SK-N-MC (cell line): ENCODE data around the gene VAV3.

Experiments used
- DNase-seq: peaks from one replicate; pipeline ENCODE4 v3.0.0-alpha.2; 2011; ENCODE audit warnings: low read depth, low spot score
- H3K27ac ChIP-seq: fragments of 200-600 bp; sonication (generic); 2 replicates; pipeline ENCODE4 v1.5.1; 2016; ENCODE audit warnings: mixed run types
- H3K36me3 ChIP-seq: fragments of 200-600 bp; sonication (generic); 2 replicates; pipeline ENCODE4 v1.6.1; 2017; ENCODE audit warnings: antibody characterized with exemption, low read length, mixed read lengths; ENCODE audit not compliant: insufficient read depth
- H3K4me3 ChIP-seq: fragments of 200-600 bp; sonication (generic); 2 replicates; pipeline ENCODE4 v1.5.1; 2016
- H3K9ac ChIP-seq: fragments of 200-600 bp; sonication (generic); 2 replicates; pipeline ENCODE4 v1.8.0; 2017; ENCODE audit warnings: mixed run types, mixed read lengths; ENCODE audit not compliant: insufficient read length
- H3K9me3 ChIP-seq: fragments of 200-600 bp; sonication (generic); 2 replicates; pipeline ENCODE4 v1.6.1; 2017; ENCODE audit warnings: low read depth, mild to moderate bottlenecking, antibody characterized with exemption, low read length, moderate library complexity, mixed read lengths
- EZH2 ChIP-seq: fragments of 200-600 bp; sonication (generic); IDR thresholded peaks from one replicate; pipeline ENCODE4 v1.6.1; 2017; ENCODE audit warnings: antibody characterized with exemption
- FOXP2 ChIP-seq: optimal IDR thresholded peaks from 2 replicates; pipeline ENCODE3; 2011; ENCODE audit warnings: mild to moderate bottlenecking, moderate library complexity; ENCODE audit not compliant: insufficient read depth; ENCODE audit errors: extremely low read length, control extremely low read depth
- POLR2AphosphoS5 ChIP-seq: IDR thresholded peaks from 2 replicates; pipeline ENCODE4 v1.6.1; 2012; ENCODE audit warnings: mild to moderate bottlenecking, low read depth, low read length, borderline replicate concordance

The VAV3 gene

GRCh38 chr1:107534632-107535031 lies 430.3 kb downstream of the VAV3 start:
- no peak overlapping the region for H3K27ac ChIP-seq
- no peaks in the 10 kb centered on the region for H3K9me3 ChIP-seq
- TF ChIP-seq EZH2: no peak
- TF ChIP-seq FOXP2: no peak
- TF ChIP-seq POLR2AphosphoS5: no peak
- no peak for DNase-seq
- H3K36me3 ChIP-seq: no peaks in the 10 kb centered on the region
- H3K9ac ChIP-seq: no peak overlapping the region
- H3K4me3 ChIP-seq: no peak overlapping the region

DNA sequence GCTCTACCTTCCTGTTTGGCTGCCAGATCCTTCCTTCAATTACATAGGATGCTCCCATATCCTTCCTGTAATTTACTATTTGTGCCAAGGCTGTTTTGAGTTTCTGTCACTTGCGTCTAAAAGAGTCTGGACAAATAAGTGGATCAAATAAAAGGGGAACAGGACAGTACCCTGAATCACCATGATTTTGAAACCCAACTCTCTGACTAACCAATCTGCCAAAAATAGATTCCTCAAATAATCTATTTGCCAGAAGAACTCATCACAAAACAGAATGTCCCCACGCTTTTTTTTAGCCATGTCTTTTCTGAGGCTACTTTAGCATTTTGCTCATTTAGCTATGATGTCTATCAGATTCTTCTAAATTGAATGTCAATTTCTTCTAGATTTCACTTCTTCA lies 431.5 kb downstream of the VAV3 start:
- DNase-seq: no peak
- H3K9me3 ChIP-seq: no peaks in the 10 kb centered on the region

GRCh38 chr1:107532318-107532717 lies 432.7 kb downstream of the VAV3 start:
- TF ChIP-seq EZH2 (no peak), FOXP2 (no peak), POLR2AphosphoS5 (no peak)
- no peaks in the 10 kb centered on the region for H3K9me3 ChIP-seq
- no peak for DNase-seq
- no peaks in the 10 kb centered on the region for H3K36me3 ChIP-seq
- no peak overlapping the region for H3K9ac ChIP-seq
- H3K4me3 ChIP-seq: no peak overlapping the region
- H3K27ac ChIP-seq: no peak overlapping the region

More for the DNA sequence above, 431.5 kb downstream of the VAV3 start:
- H3K27ac ChIP-seq: no peak overlapping the region
- no peaks in the 10 kb centered on the region for H3K36me3 ChIP-seq
- TF ChIP-seq POLR2AphosphoS5 (no peak), EZH2 (no peak), FOXP2 (no peak)
- H3K4me3 ChIP-seq: no peak overlapping the region
- no peak overlapping the region for H3K9ac ChIP-seq

GRCh38 chr1:107531065-107531908 lies 433.7 kb downstream of the VAV3 start:
- Histone ChIP-seq H3K27ac (no peak overlapping the region), H3K4me3 (no peak overlapping the region), H3K9ac (no peak overlapping the region), H3K9me3 (no peaks in the 10 kb centered on the region), H3K36me3 (no peaks in the 10 kb centered on the region)
- DNase-seq: no peak
- no peak for TF ChIP-seq POLR2AphosphoS5
- TF ChIP-seq FOXP2: no peak
- TF ChIP-seq EZH2: no peak

- H3K27ac ChIP-seq: no peak overlapping the region
- DNase-seq: no peak
- H3K4me3 ChIP-seq: no peak overlapping the region
- H3K9ac ChIP-seq: no peak overlapping the region
- no peaks in the 10 kb centered on the region for H3K9me3 ChIP-seq
- TF ChIP-seq FOXP2 (no peak), POLR2AphosphoS5 (no peak), EZH2 (no peak)
- H3K36me3 ChIP-seq: no peaks in the 10 kb centered on the region
These were observed 434.4 kb downstream of the VAV3 start for GRCh38 chr1:107530543-107530942.

DNA sequence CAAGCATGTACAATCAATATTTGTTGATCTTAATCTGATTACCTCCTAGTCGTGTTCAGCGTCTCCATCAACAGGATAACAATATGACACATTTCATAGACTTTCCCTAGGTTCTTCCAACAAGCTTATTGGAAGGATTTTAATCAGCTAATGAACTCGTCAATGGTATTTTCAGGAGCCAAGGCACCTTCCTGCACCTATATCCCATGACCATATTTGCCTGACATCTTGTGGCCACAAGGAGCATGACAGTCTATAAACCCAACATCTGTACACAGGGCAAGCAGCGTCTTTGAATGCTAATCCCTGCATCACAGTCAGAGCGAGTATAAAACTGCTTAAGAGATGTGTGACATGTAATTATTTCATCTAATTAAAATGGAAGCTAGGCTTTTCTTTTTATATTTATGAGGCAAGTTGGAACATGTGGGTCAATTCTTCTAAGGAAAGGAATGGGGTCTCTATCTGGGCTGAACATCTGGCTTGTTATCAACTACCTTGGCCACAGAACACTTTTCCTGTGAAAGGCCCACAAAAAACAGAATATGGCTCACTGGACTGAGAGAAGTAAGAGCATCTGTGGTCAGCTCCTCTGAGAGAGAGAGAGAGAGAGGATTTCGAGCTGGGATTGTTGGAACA lies 435.4 kb downstream of the VAV3 start:
- TF ChIP-seq EZH2 (no peak), POLR2AphosphoS5 (no peak), FOXP2 (no peak)
- H3K27ac ChIP-seq: no peak overlapping the region

DNA sequence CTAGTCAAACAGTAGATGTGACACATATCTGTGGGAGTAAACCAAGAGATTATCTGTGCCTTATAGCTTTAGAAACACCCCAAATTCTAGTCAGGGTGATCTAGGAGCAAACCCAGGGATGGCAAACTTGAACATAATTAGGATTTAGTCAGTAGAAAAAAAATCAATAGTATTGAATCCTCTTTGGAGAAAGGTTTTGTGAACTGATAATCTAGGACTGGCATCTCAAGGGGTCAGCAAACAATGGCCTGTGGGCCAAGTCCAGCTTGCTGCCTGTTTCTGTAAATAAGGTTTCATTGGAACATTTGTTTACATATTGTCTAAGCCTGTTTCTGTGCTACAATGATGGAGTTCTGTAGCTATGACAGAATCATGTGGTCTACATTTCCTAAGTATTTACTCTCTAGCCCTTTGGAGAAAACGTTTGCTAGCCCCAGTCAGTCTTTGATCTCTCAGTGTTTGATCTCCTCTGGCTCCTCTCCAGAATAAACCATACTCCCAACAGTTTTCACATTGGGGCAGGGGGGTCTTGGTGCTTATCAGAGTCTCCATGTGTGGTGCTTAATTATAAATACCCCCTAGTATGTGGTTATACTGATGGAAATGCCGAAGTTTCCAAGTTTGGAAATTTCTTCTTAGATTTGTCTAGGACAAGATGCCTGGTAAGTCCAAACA lies 438.3 kb downstream of the VAV3 start:
- Histone ChIP-seq H3K4me3 (no peak overlapping the region), H3K9ac (no peak overlapping the region), H3K36me3 (no peaks in the 10 kb centered on the region), H3K27ac (no peak overlapping the region), H3K9me3 (no peaks in the 10 kb centered on the region)
- no peak for DNase-seq
- no peak for TF ChIP-seq EZH2
- TF ChIP-seq FOXP2: no peak
- TF ChIP-seq POLR2AphosphoS5: no peak

More for the DNA sequence above, 435.4 kb downstream of the VAV3 start:
- Histone ChIP-seq H3K4me3 (no peak overlapping the region), H3K9ac (no peak overlapping the region), H3K36me3 (no peaks in the 10 kb centered on the region), H3K9me3 (no peaks in the 10 kb centered on the region)
- DNase-seq: peak; percentile 66

DNA sequence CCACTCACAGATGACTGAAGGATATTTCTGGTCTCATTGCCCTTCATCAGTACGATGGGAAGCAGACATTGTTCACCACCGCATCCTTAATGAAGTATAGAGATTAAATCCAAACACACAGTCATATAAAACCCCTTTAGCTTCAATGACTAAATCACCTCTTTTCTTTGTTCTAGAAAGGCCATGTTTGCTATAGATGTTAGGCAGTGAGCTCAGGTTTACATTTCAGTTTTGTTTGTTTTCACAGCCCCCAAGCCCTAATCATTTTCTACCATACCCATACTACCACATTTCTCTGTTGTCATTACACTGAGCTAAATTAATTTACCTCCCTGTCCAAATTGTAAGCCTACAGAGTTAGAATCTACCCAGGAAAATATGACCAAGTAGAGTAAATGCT lies 439.0 kb downstream of the VAV3 start:
- Histone ChIP-seq H3K36me3 (no peaks in the 10 kb centered on the region), H3K9ac (no peak overlapping the region), H3K9me3 (no peaks in the 10 kb centered on the region), H3K4me3 (no peak overlapping the region), H3K27ac (no peak overlapping the region)
- TF ChIP-seq POLR2AphosphoS5: no peak
- no peak for TF ChIP-seq FOXP2
- no peak for DNase-seq
